T-helper 2 cell (primary cell): ENCODE data around the gene ECPAS.
"Not testable (repeated sequence)": the region's sequence is repeated elsewhere in the genome, so short reads cannot be mapped to it uniquely, and the experiment has no call there.

Experiments used
- DNase-seq, 5 experiments: peaks; one replicate each; pipeline versions ENCODE4 v3.0.0 to v3.0.0-alpha.2; 2012 to 2022
- total RNA-seq, 2 donors: gene quantifications; one replicate each; lab custom pipeline; 2026; lab: John Stamatoyannopoulos, UW

ECPAS gene
- total RNA-seq, result 128 to 133 reads per million in 2 donors

- DNase-seq, result peak; percentile 34 to 83 (median 56)
Observed at GRCh38 chr9:111483858-111484571, at the start of gene ECPAS. Gene ECPAS (minus strand): TSS chr9:111484383. CDS start chr9:111472918, 11,465 bp downstream.

- no peak for DNase-seq
Observed at GRCh38 chr9:111533099-111533790, 49.1 kb upstream of the ECPAS start.

GRCh38 chr9:111531716-111532115 lies 47.5 kb upstream of the ECPAS start:
- DNase-seq, result no peak

GRCh38 chr9:111529787-111530186 lies 45.6 kb upstream of the ECPAS start:
- no peak for DNase-seq

- peak in 1 of 5 experiments; percentile 78 for DNase-seq
Observed at GRCh38 chr9:111527347-111527746, 43.2 kb upstream of the ECPAS start.

- DNase-seq, result peak; percentile 31 to 79 (median 65)
Observed at GRCh38 chr9:111525056-111525977, 41.1 kb upstream of the ECPAS start, which contains the start of gene ZNF483. Gene ZNF483 (plus strand): TSS chr9:111525179. CDS start chr9:111527396, 2,217 bp downstream.

GRCh38 chr9:111524731-111525055 lies 40.5 kb upstream of the ECPAS start:
- no peak for DNase-seq

- DNase-seq, result peak in 1 of 5 experiments; percentile 27
Observed at GRCh38 chr9:111516061-111516465, 31.9 kb upstream of the ECPAS start.

- no peak for DNase-seq
Observed at GRCh38 chr9:111514967-111515366, 30.8 kb upstream of the ECPAS start.

GRCh38 chr9:111511581-111511980 lies 27.4 kb upstream of the ECPAS start:
- not testable (repeated sequence) for DNase-seq

GRCh38 chr9:111502506-111502905 lies 18.3 kb upstream of the ECPAS start:
- DNase-seq, result no peak

GRCh38 chr9:111501648-111502047 lies 17.5 kb upstream of the ECPAS start:
- no peak for DNase-seq

- no peak for DNase-seq
Observed at GRCh38 chr9:111501005-111501562, 16.9 kb upstream of the ECPAS start.

- not testable (repeated sequence) for DNase-seq
Observed at GRCh38 chr9:111497196-111497595, 13.0 kb upstream of the ECPAS start.

GRCh38 chr9:111484572-111484894 lies 350 bp upstream of the ECPAS start:
- no peak for DNase-seq

GRCh38 chr9:111483439-111483857 lies 735 bp downstream of the ECPAS start:
- peak; percentile 26 to 74 (median 38) for DNase-seq

- peak; percentile 23 to 80 (median 45) for DNase-seq
Observed at GRCh38 chr9:111482694-111483438, 1.3 kb downstream of the ECPAS start.

GRCh38 chr9:111481885-111482636 lies 2.1 kb downstream of the ECPAS start:
- DNase-seq, result no peak

GRCh38 chr9:111477677-111478076 lies 6.5 kb downstream of the ECPAS start:
- DNase-seq, result no peak

- no peak for DNase-seq
Observed at GRCh38 chr9:111475195-111475594, 9.0 kb downstream of the ECPAS start.

GRCh38 chr9:111474385-111474784 lies 9.8 kb downstream of the ECPAS start:
- DNase-seq, result no peak
